H1 (cell line): ENCODE results near the gene HDGFL3.

ENCODE experiments used
- BRCA1 ChIP-seq: IDR thresholded peaks from 2 replicates; pipeline ENCODE4 v1.6.1; 2012; ENCODE audit warnings: low read depth, low read length, improper control_type of control experiment
- EP300 ChIP-seq, 2 experiments: IDR thresholded peaks; 1 replicate in 1 of 2; 2 replicates in 1 of 2; pipeline ENCODE4 v1.6.1; 2011 to 2012; ENCODE audit warnings: low read depth in 2 of 2, low read length in 2 of 2, mild to moderate bottlenecking in 2 of 2, borderline replicate concordance in 1 of 2, inconsistent platforms in 1 of 2, moderate library complexity in 1 of 2
- MAFK ChIP-seq: IDR thresholded peaks from 2 replicates; pipeline ENCODE4 v1.6.1; 2012; ENCODE audit warnings: low read depth, mild to moderate bottlenecking, improper control_type of control experiment, low read length
- POLR2AphosphoS5 ChIP-seq: IDR thresholded peaks from 2 replicates; pipeline ENCODE4 v1.6.1; 2011; ENCODE audit warnings: low read depth, low read length
- RNF2 ChIP-seq: fragments of 200-900, 300-1000 bp; sonication (generic); IDR thresholded peaks from 2 replicates; pipeline ENCODE4 v1.7.1; 2016; ENCODE audit warnings: borderline replicate concordance, low read depth, mild to moderate bottlenecking, antibody characterized with exemption, low read length; ENCODE audit not compliant: poor library complexity, severe bottlenecking; ENCODE audit errors: missing control alignments
- SIN3A ChIP-seq, 2 experiments: IDR thresholded peaks in 1 of 2; conservative IDR thresholded peaks in 1 of 2; 2 replicates each; pipeline ENCODE4 v1.6.1; 2011 to 2012; ENCODE audit warnings: low read length in 2 of 2, improper control_type of control experiment in 1 of 2, low read depth in 1 of 2, mild to moderate bottlenecking in 1 of 2
- TAF1 ChIP-seq: IDR thresholded peaks from 2 replicates; pipeline ENCODE4 v1.6.1; 2011; ENCODE audit warnings: mild to moderate bottlenecking, low read depth, low read length
- TF ChIP-seq, protein P1 (sequence below), 3 experiments: IDR thresholded peaks; 1 replicate in 2 of 3; 2 replicates in 1 of 3; pipeline versions ENCODE4 v1.5.1 to v1.6.1; 2011; ENCODE audit warnings: low read length in 3 of 3, mild to moderate bottlenecking in 3 of 3, inconsistent platforms in 2 of 3, low read depth in 1 of 3, moderate library complexity in 1 of 3; ENCODE audit not compliant: insufficient read depth in 1 of 3; ENCODE audit errors: control extremely low read depth in 1 of 3

GRCh38 chr15:83114856-83115255, 92.8 kb downstream of the HDGFL3 start:
- TF ChIP-seq RNF2 (no peak), MAFK (no peak), BRCA1 (no peak), TAF1 (no peak), SIN3A (conservative IDR thresholded peaks at IDR 0.05 in 1 of 2, IDR thresholded peaks at IDR 0.05 in 1 of 2; ENCODE audit: low read depth in 1 of 2, low read length in 2 of 2) (no peak), POLR2AphosphoS5 (no peak), EP300 (IDR thresholded peaks at IDR 0.05; ENCODE audit: borderline replicate concordance in 1 of 2, low read depth in 2 of 2, low read length in 2 of 2) (no peak)
- TF ChIP-seq, protein P1, sequence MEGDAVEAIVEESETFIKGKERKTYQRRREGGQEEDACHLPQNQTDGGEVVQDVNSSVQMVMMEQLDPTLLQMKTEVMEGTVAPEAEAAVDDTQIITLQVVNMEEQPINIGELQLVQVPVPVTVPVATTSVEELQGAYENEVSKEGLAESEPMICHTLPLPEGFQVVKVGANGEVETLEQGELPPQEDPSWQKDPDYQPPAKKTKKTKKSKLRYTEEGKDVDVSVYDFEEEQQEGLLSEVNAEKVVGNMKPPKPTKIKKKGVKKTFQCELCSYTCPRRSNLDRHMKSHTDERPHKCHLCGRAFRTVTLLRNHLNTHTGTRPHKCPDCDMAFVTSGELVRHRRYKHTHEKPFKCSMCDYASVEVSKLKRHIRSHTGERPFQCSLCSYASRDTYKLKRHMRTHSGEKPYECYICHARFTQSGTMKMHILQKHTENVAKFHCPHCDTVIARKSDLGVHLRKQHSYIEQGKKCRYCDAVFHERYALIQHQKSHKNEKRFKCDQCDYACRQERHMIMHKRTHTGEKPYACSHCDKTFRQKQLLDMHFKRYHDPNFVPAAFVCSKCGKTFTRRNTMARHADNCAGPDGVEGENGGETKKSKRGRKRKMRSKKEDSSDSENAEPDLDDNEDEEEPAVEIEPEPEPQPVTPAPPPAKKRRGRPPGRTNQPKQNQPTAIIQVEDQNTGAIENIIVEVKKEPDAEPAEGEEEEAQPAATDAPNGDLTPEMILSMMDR (IDR thresholded peaks at IDR 0.05; ENCODE audit: control extremely low read depth in 1 of 3, insufficient read depth in 1 of 3, low read depth in 1 of 3, low read length in 3 of 3): no peak
